ENCODE results near the gene CWC27.

Gene CWC27

GRCh38 chr5:65043843-65044359, 275.2 kb downstream of the CWC27 start:
- no peak for DNase-seq

GRCh38 chr5:65047225-65047624, 278.5 kb downstream of the CWC27 start:
- DNase-seq, result no peak

GRCh38 chr5:65047948-65048690, 279.4 kb downstream of the CWC27 start:
- DNase-seq, result no peak

GRCh38 chr5:65050140-65050539, 281.4 kb downstream of the CWC27 start:
- no peak for DNase-seq

GRCh38 chr5:65050826-65051498, 282.2 kb downstream of the CWC27 start:
- no peak for DNase-seq

- no peak for DNase-seq
Observed at GRCh38 chr5:65055938-65056337, 287.2 kb downstream of the CWC27 start.

- no peak for DNase-seq
Observed at GRCh38 chr5:65059681-65060598, 291.2 kb downstream of the CWC27 start.

GRCh38 chr5:65061250-65061973, 292.7 kb downstream of the CWC27 start:
- DNase-seq, result no peak

- no peak for DNase-seq
Observed at GRCh38 chr5:65061974-65062353, 293.2 kb downstream of the CWC27 start.

- DNase-seq, result no peak
Observed at GRCh38 chr5:65062469-65063083, 293.8 kb downstream of the CWC27 start.

GRCh38 chr5:65065001-65065511, 296.3 kb downstream of the CWC27 start:
- no peak for DNase-seq

GRCh38 chr5:65066387-65067146, 297.8 kb downstream of the CWC27 start:
- DNase-seq, result no peak

GRCh38 chr5:65067147-65067506, 298.4 kb downstream of the CWC27 start:
- DNase-seq, result no peak
